GM12874 (cell line): ENCODE measurements around the gene TMEM131L.

Experiments used
- TF ChIP-seq, protein P1 (sequence below): IDR thresholded peaks from 2 replicates; pipeline ENCODE4 v1.5.1; 2011; ENCODE audit warnings: low read depth, mild to moderate bottlenecking, control low read depth, low read length, moderate library complexity; ENCODE audit not compliant: insufficient read depth

Gene TMEM131L

DNA sequence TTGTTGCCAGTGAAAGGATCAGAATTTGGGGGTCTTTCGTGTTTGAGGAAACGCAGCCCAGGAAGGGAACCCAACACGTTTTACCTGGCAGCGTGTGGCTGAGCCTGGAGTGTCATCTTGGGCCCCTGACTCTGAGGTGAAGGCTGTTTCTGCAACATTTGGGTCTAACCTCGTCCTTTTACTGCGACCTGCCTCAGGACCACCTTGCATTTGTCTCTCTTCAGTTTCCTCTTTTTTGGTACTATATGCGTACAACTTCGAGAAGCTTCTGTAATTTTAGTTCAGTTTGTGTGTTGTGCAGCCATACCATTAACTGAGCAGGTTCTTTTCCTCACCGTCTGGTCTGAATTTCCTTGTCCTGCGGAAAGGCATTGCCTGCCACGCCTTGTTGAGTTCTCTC, 61.5 kb downstream of the TMEM131L start:
- TF ChIP-seq, protein P1, sequence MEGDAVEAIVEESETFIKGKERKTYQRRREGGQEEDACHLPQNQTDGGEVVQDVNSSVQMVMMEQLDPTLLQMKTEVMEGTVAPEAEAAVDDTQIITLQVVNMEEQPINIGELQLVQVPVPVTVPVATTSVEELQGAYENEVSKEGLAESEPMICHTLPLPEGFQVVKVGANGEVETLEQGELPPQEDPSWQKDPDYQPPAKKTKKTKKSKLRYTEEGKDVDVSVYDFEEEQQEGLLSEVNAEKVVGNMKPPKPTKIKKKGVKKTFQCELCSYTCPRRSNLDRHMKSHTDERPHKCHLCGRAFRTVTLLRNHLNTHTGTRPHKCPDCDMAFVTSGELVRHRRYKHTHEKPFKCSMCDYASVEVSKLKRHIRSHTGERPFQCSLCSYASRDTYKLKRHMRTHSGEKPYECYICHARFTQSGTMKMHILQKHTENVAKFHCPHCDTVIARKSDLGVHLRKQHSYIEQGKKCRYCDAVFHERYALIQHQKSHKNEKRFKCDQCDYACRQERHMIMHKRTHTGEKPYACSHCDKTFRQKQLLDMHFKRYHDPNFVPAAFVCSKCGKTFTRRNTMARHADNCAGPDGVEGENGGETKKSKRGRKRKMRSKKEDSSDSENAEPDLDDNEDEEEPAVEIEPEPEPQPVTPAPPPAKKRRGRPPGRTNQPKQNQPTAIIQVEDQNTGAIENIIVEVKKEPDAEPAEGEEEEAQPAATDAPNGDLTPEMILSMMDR: no peak

DNA sequence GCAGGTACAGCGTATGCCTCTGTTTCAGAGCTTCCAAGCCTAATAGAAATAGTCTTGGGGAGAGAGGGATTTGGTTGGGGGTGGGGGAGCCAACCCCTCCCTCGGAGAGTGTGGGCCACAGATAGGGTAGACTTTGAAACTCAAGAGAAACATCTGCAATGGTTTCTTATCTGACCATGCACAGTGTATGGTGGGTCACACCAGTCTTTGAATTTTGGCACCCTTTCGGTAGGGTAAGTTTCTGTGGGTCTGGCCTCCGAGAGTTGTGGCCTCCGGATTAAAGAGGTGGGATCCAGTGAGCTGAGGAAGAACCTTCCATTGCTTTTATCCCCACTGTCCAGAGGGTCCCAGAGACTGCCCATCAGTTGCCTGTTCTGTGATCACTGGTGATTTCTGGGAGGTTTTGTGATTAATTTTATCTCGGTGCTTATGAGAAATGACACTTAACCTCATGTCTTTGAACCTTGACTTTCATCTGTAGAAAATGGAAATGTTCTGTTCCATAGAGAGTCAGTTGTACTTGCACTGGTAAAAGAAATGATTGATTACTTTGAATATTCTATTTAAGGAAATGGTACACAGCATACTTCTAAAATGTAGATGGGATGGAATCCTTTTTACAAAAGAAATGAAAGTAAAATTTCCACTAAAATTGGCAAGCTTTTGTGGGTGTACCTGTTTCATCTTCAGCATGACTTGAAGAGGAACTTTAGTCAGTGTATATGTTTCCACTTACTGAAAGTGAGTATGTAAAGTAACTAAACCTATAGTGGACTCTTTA, 62.7 kb downstream of the TMEM131L start:
- TF ChIP-seq, protein P1: no peak

DNA sequence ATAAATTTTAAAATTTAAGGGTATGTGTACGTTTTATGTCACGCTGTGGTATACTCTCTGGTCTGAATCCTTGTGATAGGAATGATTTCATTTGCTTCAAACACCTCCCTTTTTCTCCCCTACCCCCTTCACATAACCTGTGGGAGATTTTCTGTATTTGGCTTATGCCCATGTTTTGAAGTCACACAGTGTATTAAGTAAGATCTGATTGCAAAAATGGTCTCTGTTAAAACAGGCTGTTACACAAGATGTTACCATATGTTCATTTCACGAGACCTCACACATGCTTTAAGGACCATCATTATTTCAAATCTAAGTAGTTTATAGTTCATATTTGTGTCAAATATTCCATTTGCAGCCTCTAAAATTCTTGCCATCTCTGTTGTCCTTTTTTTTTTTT, 63.5 kb downstream of the TMEM131L start:
- TF ChIP-seq, protein P1: no peak

DNA sequence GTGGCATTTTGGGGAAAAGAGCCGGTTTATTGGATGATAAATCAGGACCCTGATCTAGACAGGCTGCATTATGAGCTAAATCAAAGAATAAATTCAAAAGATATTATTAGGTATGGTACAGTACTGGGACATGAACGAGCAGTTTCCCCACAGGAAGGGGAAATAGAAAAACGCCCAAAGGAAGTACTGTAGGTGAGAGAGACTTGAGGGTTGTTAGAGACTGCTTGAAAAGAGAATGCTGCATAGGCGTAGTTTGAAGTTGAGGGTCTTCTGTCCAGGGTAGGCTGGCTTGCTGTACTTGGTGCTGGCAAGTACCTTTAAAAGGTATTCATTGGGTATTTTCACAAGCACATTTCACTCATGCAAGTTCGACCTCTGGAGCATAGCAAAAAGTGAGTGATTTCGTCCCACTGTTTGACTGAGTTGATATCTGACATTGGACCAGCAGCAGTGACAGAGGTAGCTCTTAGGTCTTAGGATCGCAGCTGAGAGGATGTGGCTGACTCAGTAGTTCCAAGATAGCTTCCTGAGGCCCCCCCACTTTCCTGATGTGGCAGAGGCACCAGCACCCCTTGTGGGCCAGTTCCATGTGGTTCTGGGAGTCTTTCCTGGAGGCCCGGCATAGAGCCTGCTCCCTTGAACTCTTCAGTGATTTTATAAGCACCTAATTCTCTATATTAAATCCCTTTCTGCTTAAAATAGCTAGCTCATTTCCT, 64.3 kb downstream of the TMEM131L start:
- TF ChIP-seq, protein P1: no peak

DNA sequence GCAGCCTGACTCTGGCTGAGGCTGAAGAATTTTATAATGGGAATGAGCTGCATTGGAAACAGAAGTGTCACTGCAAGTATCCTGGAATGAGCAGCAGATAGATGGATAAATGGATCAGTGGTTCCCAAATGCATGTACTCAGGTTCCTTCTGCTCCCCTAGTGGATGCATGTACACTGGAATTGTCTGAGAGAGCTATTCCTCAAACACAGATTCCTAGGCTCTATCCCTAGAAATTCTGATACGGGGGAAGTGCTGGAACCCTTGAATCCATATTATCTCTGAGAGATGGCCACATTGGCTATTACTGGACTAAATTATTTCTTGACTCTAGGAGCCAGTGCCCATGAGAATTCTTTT, 64.8 kb downstream of the TMEM131L start:
- TF ChIP-seq, protein P1: 0 out of 2 replicates have a peak, but pooled peaks have one; percentile 0

DNA sequence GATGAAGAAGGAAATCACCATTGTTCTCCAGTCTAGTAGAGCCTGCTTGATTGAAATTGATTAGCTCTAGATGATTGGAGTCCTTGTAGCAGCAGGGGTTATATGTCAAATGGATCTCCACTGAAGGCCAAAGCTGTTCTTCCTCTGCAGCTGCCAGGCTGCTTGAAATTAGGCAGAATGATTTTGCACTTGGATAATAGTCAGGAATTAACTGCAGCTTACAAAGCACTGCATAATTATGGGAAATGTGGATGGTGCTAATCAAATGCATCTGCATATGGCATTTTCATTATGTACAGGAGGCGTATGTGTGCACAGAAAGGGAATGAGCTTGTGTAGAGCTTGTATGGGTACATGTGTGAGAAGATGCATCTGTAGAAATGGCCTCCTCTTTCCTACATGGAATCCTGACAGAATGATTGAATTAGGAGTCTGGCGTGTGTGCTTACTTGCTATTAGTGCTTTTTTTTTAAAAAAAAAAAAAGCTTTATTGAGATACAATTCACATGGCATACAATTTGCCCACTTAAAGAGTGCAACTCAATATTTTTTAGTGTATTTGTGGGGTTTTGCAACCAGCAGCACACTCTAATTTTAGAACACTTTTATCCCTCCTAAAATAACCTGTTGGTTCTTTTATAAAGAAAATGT, 65.9 kb downstream of the TMEM131L start:
- TF ChIP-seq, protein P1: no peak

DNA sequence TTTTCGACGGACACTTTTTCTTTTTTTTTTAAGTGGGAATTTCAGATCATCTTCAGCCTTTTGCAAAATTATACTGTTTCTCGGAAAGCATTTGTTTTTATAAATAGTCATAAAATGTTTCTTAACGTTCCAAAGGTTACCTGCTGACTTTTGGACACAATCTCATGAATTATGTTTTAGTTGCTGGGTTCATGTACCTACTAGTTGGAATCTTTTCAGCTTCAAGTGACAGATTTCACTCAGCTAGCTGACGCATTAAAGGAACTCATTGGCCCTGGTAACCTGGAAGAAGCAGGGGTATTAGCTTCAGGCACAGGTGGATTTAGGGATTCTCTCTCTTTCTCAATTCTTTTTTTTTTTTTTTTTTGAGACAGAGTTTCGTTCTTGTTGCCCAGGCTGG, 66.5 kb downstream of the TMEM131L start:
- TF ChIP-seq, protein P1: no peak
